22Rv1 (cell line): Measurements from ENCODE around the gene CBR3.

Experiments used
- CTCF ChIP-seq: fragments of 450-650 bp; IDR thresholded peaks from 2 replicates; pipeline ENCODE4 v1.5.1; 2017; ENCODE audit warnings: mild to moderate bottlenecking
- ZFX ChIP-seq: fragments of 450-650 bp; IDR thresholded peaks from 2 replicates; pipeline ENCODE4 v1.6.1; 2017; ENCODE audit warnings: antibody characterized with exemption, borderline replicate concordance

- TF ChIP-seq CTCF: no peak
- TF ChIP-seq ZFX: no peak
Measured at GRCh38 chr21:36109868-36110267, 25.0 kb upstream of the CBR3 start.
